HepG2 (cell line): ENCODE results near the gene SAP25. TPM values are rescaled to one million over a fixed set of nuclear protein-coding genes. Genes with fewer than 3 reads are reported as not detected.

Source experiments
- FUBP1 ChIP-seq: sonication (generic); formaldehyde crosslinking; IDR thresholded peaks from 2 replicates; pipeline ENCODE4 v1.5.1; 2020; ENCODE audit warnings: missing genetic modification reagents, mild to moderate bottlenecking, borderline replicate concordance
- GATAD1 ChIP-seq: IDR thresholded peaks from 2 replicates; pipeline ENCODE4 v1.6.1; 2016; ENCODE audit warnings: missing genetic modification reagents, missing compliant biosample characterization
- HNF4A ChIP-seq: sonication (generic); formaldehyde crosslinking; IDR thresholded peaks from 2 replicates; pipeline ENCODE4 v1.4.0; 2020; ENCODE audit warnings: missing genetic modification reagents
- NCOA2 ChIP-seq: sonication (generic); formaldehyde crosslinking; IDR thresholded peaks from 2 replicates; pipeline ENCODE4 v1.8.0; 2022; ENCODE audit warnings: inconsistent platforms
- PHF5A ChIP-seq: IDR thresholded peaks from one replicate; pipeline ENCODE4 v1.6.1; 2018; ENCODE audit warnings: low read depth, missing genetic modification reagents; ENCODE audit not compliant: unreplicated experiment
- PRDM10 ChIP-seq: sonication (generic); formaldehyde crosslinking; IDR thresholded peaks from 2 replicates; pipeline ENCODE4 v1.4.0; 2020; ENCODE audit warnings: low read depth, missing genetic modification reagents
- SMARCC2 ChIP-seq: fragments of 450-650 bp; IDR thresholded peaks from 2 replicates; pipeline ENCODE4 v1.6.1; 2017; ENCODE audit warnings: antibody characterized with exemption, mild to moderate bottlenecking
- SPEN ChIP-seq: sonication (generic); formaldehyde crosslinking; IDR thresholded peaks from 2 replicates; pipeline ENCODE4 v1.5.1; 2020; ENCODE audit warnings: low read depth, mild to moderate bottlenecking, missing genetic modification reagents
- TBX2 ChIP-seq: sonication (generic); formaldehyde crosslinking; IDR thresholded peaks from 2 replicates; pipeline ENCODE4 v1.5.0; 2020; ENCODE audit warnings: missing genetic modification reagents, mild to moderate bottlenecking, borderline replicate concordance
- TCF12 ChIP-seq, 2 experiments: fragments of 450-650 bp in 1 of 2; sonication (generic) in 1 of 2; formaldehyde crosslinking in 1 of 2; IDR thresholded peaks; 2 replicates each; pipeline versions ENCODE4 v1.6.1 to v1.8.0; 2017 to 2022; ENCODE audit warnings: antibody characterized with exemption in 1 of 2, mild to moderate bottlenecking in 1 of 2, missing genetic modification reagents in 1 of 2, moderate library complexity in 1 of 2
- ZFP37 ChIP-seq: sonication (generic); formaldehyde crosslinking; IDR thresholded peaks from 2 replicates; pipeline ENCODE4 v1.4.0; 2020; ENCODE audit warnings: missing genetic modification reagents, borderline replicate concordance
- ZFYVE20 ChIP-seq: sonication (generic); formaldehyde crosslinking; IDR thresholded peaks from 2 replicates; pipeline ENCODE4 v1.8.0; 2023; ENCODE audit warnings: low read depth, mild to moderate bottlenecking, moderate library complexity, missing genetic modification reagents, borderline replicate concordance
- ZNF256 ChIP-seq: sonication (generic); formaldehyde crosslinking; conservative IDR thresholded peaks from 2 replicates; pipeline ENCODE4 v1.4.0; 2020; ENCODE audit warnings: missing genetic modification reagents
- ZNF317 ChIP-seq: sonication (generic); formaldehyde crosslinking; IDR thresholded peaks from 2 replicates; pipeline ENCODE4 v1.5.0; 2020; ENCODE audit warnings: mild to moderate bottlenecking, missing genetic modification reagents
- ZNF350 ChIP-seq: sonication (generic); formaldehyde crosslinking; IDR thresholded peaks from 2 replicates; pipeline ENCODE4 v1.4.0; 2020; ENCODE audit warnings: mild to moderate bottlenecking, low read depth, missing genetic modification reagents, borderline replicate concordance
- ZNF530 ChIP-seq: sonication (generic); formaldehyde crosslinking; IDR thresholded peaks from 2 replicates; pipeline ENCODE4 v1.5.0; 2020; ENCODE audit warnings: low read depth, mild to moderate bottlenecking, missing genetic modification reagents
- ZNF577 ChIP-seq: sonication (generic); formaldehyde crosslinking; IDR thresholded peaks from 2 replicates; pipeline ENCODE4 v1.4.0; 2020; ENCODE audit warnings: mild to moderate bottlenecking, low read depth, missing genetic modification reagents, borderline replicate concordance
- ZNF788 ChIP-seq: sonication (generic); formaldehyde crosslinking; IDR thresholded peaks from 2 replicates; pipeline ENCODE4 v1.5.0; 2020; ENCODE audit warnings: mild to moderate bottlenecking, missing genetic modification reagents, borderline replicate concordance
- ZSCAN21 ChIP-seq: sonication (generic); formaldehyde crosslinking; IDR thresholded peaks from 2 replicates; pipeline ENCODE4 v1.8.0; 2022; ENCODE audit warnings: mild to moderate bottlenecking, missing genetic modification reagents, moderate library complexity, borderline replicate concordance
- polyA plus RNA-seq, 8 experiments: library from polyadenylated mRNA; depleted of rRNA in 3 of 8; stranded (reverse) in 7 of 8; unstranded in 1 of 8; fragments of >200 nt; fragmentation: Illumina TruSeq in 4 of 8; extraction: Trizol in 4 of 8; gene quantifications; 2 replicates each; pipeline versions ENCODE4 v1.2.1 to v1.2.3, GENCODE V29; 2011 to 2016; ENCODE audit warnings: low read depth in 4 of 8, missing spikeins in 1 of 8, mixed read lengths in 1 of 8; ENCODE audit not compliant: insufficient read depth in 1 of 8
- total RNA-seq, 5 experiments: library from RNA; depleted of rRNA; stranded (reverse); fragments of >200 nt; fragmentation: Illumina TruSeq; extraction: Trizol; gene quantifications; 2 replicates each; pipeline ENCODE4 v1.2.3, GENCODE V29; 2016; ENCODE audit warnings: low read depth in 1 of 5
- TF ChIP-seq, protein P1 (sequence below): sonication (generic); formaldehyde crosslinking; IDR thresholded peaks from 2 replicates; pipeline ENCODE4 v1.5.0; 2020; ENCODE audit warnings: missing genetic modification reagents
- TF ChIP-seq, protein P2 (sequence below): IDR thresholded peaks from 2 replicates; pipeline ENCODE4 v1.6.1; 2016; ENCODE audit warnings: low read depth

Gene SAP25
- total and polyA plus RNA-seq, 2 of the 13 experiments (the other 11 are each of a cell fraction or from before 2014, with no cell fraction given): 0.15 to 0.20 TPM

DNA sequence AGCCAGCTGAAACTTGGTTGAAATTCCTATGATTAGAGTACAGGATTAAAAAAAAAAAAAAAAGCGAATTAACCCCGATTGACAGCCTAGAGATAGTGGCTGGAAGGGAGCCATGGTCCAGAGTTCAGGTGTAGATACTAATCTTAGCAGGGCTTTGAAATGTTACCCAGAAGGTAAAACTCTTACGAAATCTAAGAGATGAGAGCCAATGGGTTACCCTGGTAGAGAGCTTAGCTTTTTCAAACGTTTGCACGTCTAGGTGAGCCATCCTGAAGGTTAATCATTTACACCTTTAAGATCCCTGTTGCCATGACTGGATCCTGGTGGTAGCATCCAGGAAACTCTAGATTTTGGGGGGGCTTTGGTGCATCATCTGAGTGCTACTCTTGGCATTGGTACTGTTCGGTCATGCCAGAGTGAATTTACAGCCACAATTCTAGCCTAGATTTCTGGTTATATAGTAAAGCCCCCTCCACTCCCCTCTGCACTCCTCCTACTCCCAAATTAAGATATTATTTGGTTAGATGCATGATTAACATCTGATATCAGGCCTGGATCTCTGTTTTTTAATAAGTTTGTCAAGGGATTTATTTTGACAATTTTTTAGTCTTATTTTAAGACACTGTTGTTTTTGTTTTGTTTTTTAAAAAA is 33.5 kb downstream of the SAP25 start (continued):
- TF ChIP-seq PRDM10 (CRISPR knock-in tag): peak; percentile 76
- no peak for TF ChIP-seq ZNF788 (CRISPR knock-in tag)
- TF ChIP-seq SPEN (CRISPR knock-in tag): 0 out of 2 replicates have a peak, but pooled peaks have one; percentile 14
- TF ChIP-seq TCF12 (IDR thresholded peaks at IDR 0.05): no peak
- TF ChIP-seq TCF12 (CRISPR knock-in tag; IDR thresholded peaks at IDR 0.05): no peak
- no peak for TF ChIP-seq ZNF350 (CRISPR knock-in tag)
- no peak for TF ChIP-seq FUBP1
- no peak for TF ChIP-seq ZFP37
- TF ChIP-seq, protein P1, sequence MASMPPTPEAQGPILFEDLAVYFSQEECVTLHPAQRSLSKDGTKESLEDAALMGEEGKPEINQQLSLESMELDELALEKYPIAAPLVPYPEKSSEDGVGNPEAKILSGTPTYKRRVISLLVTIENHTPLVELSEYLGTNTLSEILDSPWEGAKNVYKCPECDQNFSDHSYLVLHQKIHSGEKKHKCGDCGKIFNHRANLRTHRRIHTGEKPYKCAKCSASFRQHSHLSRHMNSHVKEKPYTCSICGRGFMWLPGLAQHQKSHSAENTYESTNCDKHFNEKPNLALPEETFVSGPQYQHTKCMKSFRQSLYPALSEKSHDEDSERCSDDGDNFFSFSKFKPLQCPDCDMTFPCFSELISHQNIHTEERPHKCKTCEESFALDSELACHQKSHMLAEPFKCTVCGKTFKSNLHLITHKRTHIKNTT: no peak
- TF ChIP-seq GATAD1: no peak
- no peak for TF ChIP-seq SMARCC2
- TF ChIP-seq ZNF530: no peak
- no peak for TF ChIP-seq ZNF256 (CRISPR knock-in tag)
- TF ChIP-seq, protein P2, sequence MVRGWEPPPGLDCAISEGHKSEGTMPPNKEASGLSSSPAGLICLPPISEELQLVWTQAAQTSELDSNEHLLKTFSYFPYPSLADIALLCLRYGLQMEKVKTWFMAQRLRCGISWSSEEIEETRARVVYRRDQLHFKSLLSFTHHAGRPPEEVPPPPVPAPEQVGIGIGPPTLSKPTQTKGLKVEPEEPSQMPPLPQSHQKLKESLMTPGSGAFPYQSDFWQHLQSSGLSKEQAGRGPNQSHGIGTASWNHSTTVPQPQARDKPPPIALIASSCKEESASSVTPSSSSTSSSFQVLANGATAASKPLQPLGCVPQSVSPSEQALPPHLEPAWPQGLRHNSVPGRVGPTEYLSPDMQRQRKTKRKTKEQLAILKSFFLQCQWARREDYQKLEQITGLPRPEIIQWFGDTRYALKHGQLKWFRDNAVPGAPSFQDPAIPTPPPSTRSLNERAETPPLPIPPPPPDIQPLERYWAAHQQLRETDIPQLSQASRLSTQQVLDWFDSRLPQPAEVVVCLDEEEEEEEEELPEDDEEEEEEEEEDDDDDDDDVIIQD (CRISPR knock-in tag): no peak
- TF ChIP-seq PHF5A (CRISPR knock-in tag): no peak
- TF ChIP-seq ZNF577 (CRISPR knock-in tag): no peak
- peak; percentile 84 for TF ChIP-seq NCOA2
- TF ChIP-seq TBX2 (CRISPR knock-in tag): peak; percentile 64; the same call in 1 of the 2 replicates
- TF ChIP-seq ZFYVE20 (CRISPR knock-in tag): no peak
- TF ChIP-seq ZNF317 (CRISPR knock-in tag): no peak
- no peak for TF ChIP-seq ZSCAN21 (CRISPR knock-in tag)
- TF ChIP-seq HNF4A: peak; percentile 90
